HepG2 (cell line): ENCODE data around the gene FIS1. TPM values are rescaled to one million over a fixed set of nuclear protein-coding genes. Genes with fewer than 3 reads are reported as not detected.

Experiments used
- ASH2L ChIP-seq: fragments of 300-600, 200-600 bp; sonication (generic); IDR thresholded peaks from 2 replicates; pipeline ENCODE4 v1.7.0; 2017; ENCODE audit warnings: low read depth, mild to moderate bottlenecking, moderate library complexity, mixed read lengths, low read length; ENCODE audit not compliant: insufficient read length
- DNMT3B ChIP-seq: conservative IDR thresholded peaks from 2 replicates; pipeline ENCODE4 v1.6.1; 2016; ENCODE audit warnings: missing biosample characterization, control low read depth
- DR1 ChIP-seq: sonication (generic); formaldehyde crosslinking; IDR thresholded peaks from 2 replicates; pipeline ENCODE4 v1.8.0; 2021; ENCODE audit warnings: mild to moderate bottlenecking, missing genetic modification reagents, inconsistent platforms
- FOSL2 ChIP-seq: sonication (generic); formaldehyde crosslinking; IDR thresholded peaks from 2 replicates; pipeline ENCODE4 v1.4.0; 2020; ENCODE audit warnings: missing genetic modification reagents
- MAFG ChIP-seq: sonication (generic); formaldehyde crosslinking; IDR thresholded peaks from 2 replicates; pipeline ENCODE4 v1.5.1; 2020; ENCODE audit warnings: mild to moderate bottlenecking, missing genetic modification reagents
- PHF8 ChIP-seq: sonication (generic); formaldehyde crosslinking; IDR thresholded peaks from 2 replicates; pipeline ENCODE4 v1.5.0; 2020; ENCODE audit warnings: missing genetic modification reagents
- RFXANK ChIP-seq: IDR thresholded peaks from 2 replicates; pipeline ENCODE4 v1.6.1; 2016
- THYN1 ChIP-seq: sonication (generic); formaldehyde crosslinking; IDR thresholded peaks from 2 replicates; pipeline ENCODE4 v1.8.1; 2023; ENCODE audit warnings: low read depth, mild to moderate bottlenecking, moderate library complexity, missing genetic modification reagents, borderline replicate concordance
- YY1 ChIP-seq: IDR thresholded peaks from 2 replicates; pipeline ENCODE4 v1.6.1; 2011; ENCODE audit warnings: low read length, low read depth, moderate library complexity, mild to moderate bottlenecking; ENCODE audit not compliant: insufficient read depth, insufficient replicate concordance
- ZBTB7A ChIP-seq: sonication (generic); formaldehyde crosslinking; IDR thresholded peaks from 2 replicates; pipeline ENCODE4 v1.8.0; 2022; ENCODE audit warnings: mild to moderate bottlenecking, missing genetic modification reagents
- ZNF496 ChIP-seq: sonication (generic); formaldehyde crosslinking; IDR thresholded peaks from 2 replicates; pipeline ENCODE4 v1.8.1; 2023; ENCODE audit warnings: mild to moderate bottlenecking, moderate library complexity, missing genetic modification reagents; ENCODE audit not compliant: insufficient replicate concordance
- ZNF558 ChIP-seq: sonication (generic); formaldehyde crosslinking; IDR thresholded peaks from 2 replicates; pipeline ENCODE4 v1.9.0; 2022; ENCODE audit warnings: mild to moderate bottlenecking, missing genetic modification reagents, borderline replicate concordance
- ZNF703 ChIP-seq: sonication (generic); formaldehyde crosslinking; IDR thresholded peaks from 2 replicates; pipeline ENCODE4 v1.5.1; 2020; ENCODE audit warnings: missing genetic modification reagents, mild to moderate bottlenecking, moderate library complexity, borderline replicate concordance
- ZNF766 ChIP-seq: sonication (generic); formaldehyde crosslinking; IDR thresholded peaks from 2 replicates; pipeline ENCODE4 v1.5.0; 2020; ENCODE audit warnings: missing genetic modification reagents, borderline replicate concordance
- ZNF788 ChIP-seq: sonication (generic); formaldehyde crosslinking; IDR thresholded peaks from 2 replicates; pipeline ENCODE4 v1.5.0; 2020; ENCODE audit warnings: mild to moderate bottlenecking, missing genetic modification reagents, borderline replicate concordance
- ZSCAN30 ChIP-seq: sonication (generic); formaldehyde crosslinking; IDR thresholded peaks from 2 replicates; pipeline ENCODE4 v1.5.0; 2020; ENCODE audit warnings: mild to moderate bottlenecking, missing genetic modification reagents
- polyA plus RNA-seq, 8 experiments: library from polyadenylated mRNA; depleted of rRNA in 3 of 8; stranded (reverse) in 7 of 8; unstranded in 1 of 8; fragments of >200 nt; fragmentation: Illumina TruSeq in 4 of 8; extraction: Trizol in 4 of 8; gene quantifications; 2 replicates each; pipeline versions ENCODE4 v1.2.1 to v1.2.3, GENCODE V29; 2011 to 2016; ENCODE audit warnings: low read depth in 4 of 8, missing spikeins in 1 of 8, mixed read lengths in 1 of 8; ENCODE audit not compliant: insufficient read depth in 1 of 8
- total RNA-seq, 5 experiments: library from RNA; depleted of rRNA; stranded (reverse); fragments of >200 nt; fragmentation: Illumina TruSeq; extraction: Trizol; gene quantifications; 2 replicates each; pipeline ENCODE4 v1.2.3, GENCODE V29; 2016; ENCODE audit warnings: low read depth in 1 of 5
- TF ChIP-seq, protein P1 (sequence below): sonication (generic); formaldehyde crosslinking; IDR thresholded peaks from 2 replicates; pipeline ENCODE4 v1.5.0; 2020; ENCODE audit warnings: missing genetic modification reagents, mild to moderate bottlenecking, borderline replicate concordance
- TF ChIP-seq, protein P2 (sequence below): sonication (generic); formaldehyde crosslinking; IDR thresholded peaks from 2 replicates; pipeline ENCODE4 v1.8.0; 2022; ENCODE audit warnings: missing genetic modification reagents, mild to moderate bottlenecking, moderate library complexity, borderline replicate concordance
- TF ChIP-seq, protein P3 (sequence below): sonication (generic); formaldehyde crosslinking; IDR thresholded peaks from 2 replicates; pipeline ENCODE4 v1.4.0; 2020; ENCODE audit warnings: missing genetic modification reagents, mild to moderate bottlenecking, borderline replicate concordance
- TF ChIP-seq, protein P4 (sequence below): sonication (generic); formaldehyde crosslinking; IDR thresholded peaks from 2 replicates; pipeline ENCODE4 v1.5.0; 2020; ENCODE audit warnings: mild to moderate bottlenecking, missing genetic modification reagents

FIS1 gene
- total and polyA plus RNA-seq, 2 of the 13 experiments (the other 11 are each of a cell fraction or from before 2014, with no cell fraction given) = 97.5 to 101 TPM

DNA sequence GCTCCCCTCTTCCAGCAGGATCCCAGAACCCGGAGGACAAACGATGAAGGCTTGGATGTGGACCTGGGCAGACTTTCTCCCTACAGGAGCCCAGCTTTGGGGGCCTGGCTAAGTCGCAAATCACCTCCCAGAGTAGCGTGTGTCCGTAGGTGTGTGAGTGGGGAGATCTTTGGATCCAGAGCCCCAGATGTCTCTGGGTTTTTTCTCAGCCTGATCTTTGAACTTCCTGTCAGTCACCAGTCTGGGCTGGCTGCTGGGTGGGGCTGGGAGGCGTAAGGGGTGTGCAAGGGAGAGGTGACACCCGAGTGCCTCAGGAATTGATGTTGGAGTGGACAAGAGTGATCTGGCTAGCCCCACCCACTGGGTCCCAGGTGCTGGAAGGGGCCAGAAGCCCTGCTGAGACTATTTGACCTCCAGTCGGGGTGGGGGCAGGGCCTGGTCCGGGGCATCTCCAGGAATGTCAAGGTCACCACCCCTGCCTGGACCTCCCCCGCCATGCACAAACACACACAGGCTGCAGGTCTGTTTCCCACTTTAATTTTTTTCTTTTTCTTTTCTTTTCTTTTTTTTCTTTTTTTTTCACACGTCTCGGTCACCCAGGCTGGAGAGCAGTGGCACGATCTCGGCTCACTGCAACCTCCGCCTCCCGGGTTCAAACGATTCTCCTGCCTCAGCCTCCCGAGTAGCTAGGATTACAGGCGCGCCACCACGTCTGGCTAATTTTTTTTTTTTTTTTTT lies 43.9 kb downstream of the FIS1 start, which contains the start of gene MOGAT3 (continued):
- no peak for TF ChIP-seq THYN1 (CRISPR knock-in tag)
- TF ChIP-seq ZNF788 = peak; percentile 80
- no peak for TF ChIP-seq DNMT3B
- peak; percentile 60; the same call in 1 of the 2 replicates for TF ChIP-seq RFXANK (CRISPR knock-in tag)
- TF ChIP-seq ZNF496 (CRISPR knock-in tag) = no peak
- TF ChIP-seq, protein P1, sequence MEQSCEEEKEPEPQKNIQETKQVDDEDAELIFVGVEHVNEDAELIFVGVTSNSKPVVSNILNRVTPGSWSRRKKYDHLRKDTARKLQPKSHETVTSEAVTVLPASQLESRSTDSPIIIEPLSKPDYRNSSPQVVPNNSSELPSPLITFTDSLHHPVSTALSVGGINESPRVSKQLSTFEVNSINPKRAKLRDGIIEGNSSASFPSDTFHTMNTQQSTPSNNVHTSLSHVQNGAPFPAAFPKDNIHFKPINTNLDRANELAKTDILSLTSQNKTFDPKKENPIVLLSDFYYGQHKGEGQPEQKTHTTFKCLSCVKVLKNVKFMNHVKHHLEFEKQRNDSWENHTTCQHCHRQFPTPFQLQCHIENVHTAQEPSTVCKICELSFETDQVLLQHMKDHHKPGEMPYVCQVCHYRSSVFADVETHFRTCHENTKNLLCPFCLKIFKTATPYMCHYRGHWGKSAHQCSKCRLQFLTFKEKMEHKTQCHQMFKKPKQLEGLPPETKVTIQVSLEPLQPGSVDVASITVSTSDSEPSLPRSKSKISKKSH (CRISPR knock-in tag) = peak; percentile 76; the same call in 1 of the 2 replicates
- TF ChIP-seq ZBTB7A = peak; percentile 24; the same call in 1 of the 2 replicates
- TF ChIP-seq, protein P2, sequence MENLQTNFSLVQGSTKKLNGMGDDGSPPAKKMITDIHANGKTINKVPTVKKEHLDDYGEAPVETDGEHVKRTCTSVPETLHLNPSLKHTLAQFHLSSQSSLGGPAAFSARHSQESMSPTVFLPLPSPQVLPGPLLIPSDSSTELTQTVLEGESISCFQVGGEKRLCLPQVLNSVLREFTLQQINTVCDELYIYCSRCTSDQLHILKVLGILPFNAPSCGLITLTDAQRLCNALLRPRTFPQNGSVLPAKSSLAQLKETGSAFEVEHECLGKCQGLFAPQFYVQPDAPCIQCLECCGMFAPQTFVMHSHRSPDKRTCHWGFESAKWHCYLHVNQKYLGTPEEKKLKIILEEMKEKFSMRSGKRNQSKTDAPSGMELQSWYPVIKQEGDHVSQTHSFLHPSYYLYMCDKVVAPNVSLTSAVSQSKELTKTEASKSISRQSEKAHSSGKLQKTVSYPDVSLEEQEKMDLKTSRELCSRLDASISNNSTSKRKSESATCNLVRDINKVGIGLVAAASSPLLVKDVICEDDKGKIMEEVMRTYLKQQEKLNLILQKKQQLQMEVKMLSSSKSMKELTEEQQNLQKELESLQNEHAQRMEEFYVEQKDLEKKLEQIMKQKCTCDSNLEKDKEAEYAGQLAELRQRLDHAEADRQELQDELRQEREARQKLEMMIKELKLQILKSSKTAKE = peak; percentile 95
- no peak; the same call in 1 of the 2 replicates for TF ChIP-seq ZNF558 (CRISPR knock-in tag)
- peak; percentile 26 for TF ChIP-seq YY1
- peak; percentile 67 for TF ChIP-seq FOSL2
- TF ChIP-seq ZNF766 (CRISPR knock-in tag) = 0 out of 2 replicates have a peak, but pooled peaks have one; percentile 52
- TF ChIP-seq, protein P3, sequence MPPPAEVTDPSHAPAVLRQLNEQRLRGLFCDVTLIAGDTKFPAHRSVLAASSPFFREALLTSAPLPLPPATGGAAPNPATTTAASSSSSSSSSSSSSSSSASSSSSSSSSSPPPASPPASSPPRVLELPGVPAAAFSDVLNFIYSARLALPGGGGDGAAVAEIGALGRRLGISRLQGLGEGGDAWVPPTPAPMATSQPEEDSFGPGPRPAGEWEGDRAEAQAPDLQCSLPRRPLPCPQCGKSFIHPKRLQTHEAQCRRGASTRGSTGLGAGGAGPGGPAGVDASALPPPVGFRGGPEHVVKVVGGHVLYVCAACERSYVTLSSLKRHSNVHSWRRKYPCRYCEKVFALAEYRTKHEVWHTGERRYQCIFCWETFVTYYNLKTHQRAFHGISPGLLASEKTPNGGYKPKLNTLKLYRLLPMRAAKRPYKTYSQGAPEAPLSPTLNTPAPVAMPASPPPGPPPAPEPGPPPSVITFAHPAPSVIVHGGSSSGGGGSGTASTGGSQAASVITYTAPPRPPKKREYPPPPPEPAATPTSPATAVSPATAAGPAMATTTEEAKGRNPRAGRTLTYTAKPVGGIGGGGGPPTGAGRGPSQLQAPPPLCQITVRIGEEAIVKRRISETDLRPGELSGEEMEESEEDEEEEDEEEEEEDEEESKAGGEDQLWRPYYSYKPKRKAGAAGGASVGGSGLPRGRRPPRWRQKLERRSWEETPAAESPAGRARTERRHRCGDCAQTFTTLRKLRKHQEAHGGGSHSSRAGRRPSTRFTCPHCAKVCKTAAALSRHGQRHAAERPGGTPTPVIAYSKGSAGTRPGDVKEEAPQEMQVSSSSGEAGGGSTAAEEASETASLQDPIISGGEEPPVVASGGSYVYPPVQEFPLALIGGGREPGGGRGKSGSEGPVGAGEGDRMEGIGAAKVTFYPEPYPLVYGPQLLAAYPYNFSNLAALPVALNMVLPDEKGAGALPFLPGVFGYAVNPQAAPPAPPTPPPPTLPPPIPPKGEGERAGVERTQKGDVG (CRISPR knock-in tag) = no peak
- TF ChIP-seq MAFG (CRISPR knock-in tag) = no peak
- peak; percentile 30 for TF ChIP-seq ASH2L
- TF ChIP-seq ZNF703 (CRISPR knock-in tag) = no peak
- TF ChIP-seq ZSCAN30 (CRISPR knock-in tag) = no peak
- peak; percentile 77; the same call in 1 of the 2 replicates for TF ChIP-seq DR1 (CRISPR knock-in tag)
- TF ChIP-seq, protein P4, sequence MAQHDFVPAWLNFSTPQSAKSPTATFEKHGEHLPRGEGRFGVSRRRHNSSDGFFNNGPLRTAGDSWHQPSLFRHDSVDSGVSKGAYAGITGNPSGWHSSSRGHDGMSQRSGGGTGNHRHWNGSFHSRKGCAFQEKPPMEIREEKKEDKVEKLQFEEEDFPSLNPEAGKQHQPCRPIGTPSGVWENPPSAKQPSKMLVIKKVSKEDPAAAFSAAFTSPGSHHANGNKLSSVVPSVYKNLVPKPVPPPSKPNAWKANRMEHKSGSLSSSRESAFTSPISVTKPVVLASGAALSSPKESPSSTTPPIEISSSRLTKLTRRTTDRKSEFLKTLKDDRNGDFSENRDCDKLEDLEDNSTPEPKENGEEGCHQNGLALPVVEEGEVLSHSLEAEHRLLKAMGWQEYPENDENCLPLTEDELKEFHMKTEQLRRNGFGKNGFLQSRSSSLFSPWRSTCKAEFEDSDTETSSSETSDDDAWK (CRISPR knock-in tag) = no peak
- TF ChIP-seq PHF8 (CRISPR knock-in tag) = peak; percentile 63; the same call in 1 of the 2 replicates
